IPS DF 6.9 (cell line): ENCODE measurements around the gene TCF4.

Source experiments
- DNase-seq: peaks from one replicate; pipeline ENCODE4 v3.0.0-alpha.2; 2013; ENCODE audit warnings: low read depth, low spot score
- H3K27ac ChIP-seq: one replicate; pipeline ENCODE4 v1.5.1; 2013; ENCODE audit warnings: low read length, control low read depth
- H3K27me3 ChIP-seq: 2 replicates; pipeline ENCODE4 v1.6.1; 2013; ENCODE audit warnings: mild to moderate bottlenecking, low read length; ENCODE audit not compliant: control insufficient read depth, insufficient read depth
- H3K36me3 ChIP-seq: 2 replicates; pipeline ENCODE4 v1.6.1; 2013; ENCODE audit warnings: low read length; ENCODE audit not compliant: control insufficient read depth, insufficient read depth
- H3K4me1 ChIP-seq: 2 replicates; pipeline ENCODE4 v1.6.1; 2013; ENCODE audit warnings: low read length; ENCODE audit not compliant: control insufficient read depth, insufficient read depth
- H3K4me3 ChIP-seq: 2 replicates; pipeline ENCODE4 v1.5.1; 2013; ENCODE audit warnings: mild to moderate bottlenecking, low read length
- H3K9me3 ChIP-seq: 2 replicates; pipeline ENCODE4 v1.6.1; 2013; ENCODE audit warnings: low read length, inconsistent platforms; ENCODE audit not compliant: control insufficient read depth, insufficient read depth
- WGBS: extraction: QIAGEN DNeasy Blood & Tissue Kit; methylation state at CpG from one replicate; pipeline ENCODE4 v1.1.7; 2013; ENCODE audit warnings: mixed read lengths, missing lambda C conversion rate; ENCODE audit not compliant: insufficient read length, insufficient coverage; 5-methylcytosine and 5-hydroxymethylcytosine counted together

The TCF4 gene

DNA sequence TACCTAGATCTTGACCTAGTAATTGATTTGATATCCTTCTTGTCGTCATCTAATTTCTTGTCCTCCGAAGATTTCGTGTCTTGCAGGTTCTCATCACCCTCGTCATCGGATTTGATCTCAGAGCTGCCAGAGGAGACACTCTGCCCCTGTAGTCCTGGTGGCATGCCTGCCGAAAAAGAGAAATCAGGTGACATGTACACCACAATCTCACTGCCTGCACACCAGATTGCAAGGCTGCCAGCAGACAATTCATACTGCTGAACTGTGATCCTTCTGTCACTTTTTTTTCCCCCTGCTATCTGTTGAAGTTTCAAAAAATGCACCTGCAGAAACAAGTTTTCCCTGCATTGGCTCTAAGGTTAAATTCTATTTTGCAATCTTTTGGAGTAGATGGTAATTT is 355.5 kb downstream of the TCF4 start:
- peaks cover 3% of the 10 kb centered on the region; the same call in 1 of the 2 replicates for H3K36me3 ChIP-seq
- no peak for DNase-seq
- no CpG with 5 or more reads among the region's 6 CpGs for WGBS
- no peaks in the 10 kb centered on the region for H3K27me3 ChIP-seq
- no peaks in the 10 kb centered on the region for H3K9me3 ChIP-seq
- H3K27ac ChIP-seq: no peak overlapping the region
- H3K4me1 ChIP-seq: no peaks in the 10 kb centered on the region
- H3K4me3 ChIP-seq: no peak overlapping the region

DNA sequence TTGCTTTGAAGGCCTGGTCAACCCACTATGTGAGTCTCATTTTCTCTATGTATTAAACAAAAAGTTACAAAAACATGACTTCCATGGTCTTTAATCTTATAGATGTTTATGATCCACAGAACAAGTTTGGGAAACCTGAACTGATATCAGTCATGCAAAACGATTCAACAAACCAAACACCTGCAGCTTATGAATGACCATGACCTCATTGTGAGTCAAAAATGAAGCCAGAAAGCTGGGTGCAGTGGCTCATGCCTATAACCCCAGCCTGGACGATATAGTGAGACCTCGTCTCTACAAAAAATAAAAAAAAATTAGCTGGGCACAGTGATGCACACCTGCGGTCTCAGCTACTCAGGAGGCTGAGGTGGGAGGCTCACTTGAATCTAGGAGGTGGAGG is 358.3 kb downstream of the TCF4 start:
- Histone ChIP-seq H3K36me3 (peaks cover 3% of the 10 kb centered on the region; the same call in 1 of the 2 replicates), H3K4me1 (no peaks in the 10 kb centered on the region), H3K27ac (no peak overlapping the region), H3K4me3 (no peak overlapping the region), H3K9me3 (no peaks in the 10 kb centered on the region), H3K27me3 (no peaks in the 10 kb centered on the region)
- DNase-seq: no peak
- no CpG with 5 or more reads among the region's 4 CpGs for WGBS

DNA sequence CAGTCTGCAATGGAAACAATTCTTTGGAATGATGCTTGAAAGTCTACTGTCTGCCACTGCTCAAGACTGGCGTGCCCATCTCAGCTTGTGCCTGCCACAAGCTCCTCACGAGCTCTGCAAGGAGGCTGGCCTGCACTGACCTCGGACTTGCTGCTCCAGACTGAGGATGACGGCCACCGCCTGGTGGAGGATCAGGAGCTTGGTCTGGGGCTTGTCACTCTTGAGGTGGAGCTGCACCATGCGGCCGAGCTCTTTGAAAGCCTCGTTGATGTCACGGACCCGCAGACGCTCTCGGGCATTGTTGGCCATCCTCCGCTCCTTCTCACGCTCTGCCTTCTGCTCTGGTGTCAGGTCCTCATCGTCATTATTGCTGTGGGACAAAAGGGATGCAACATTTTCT is 359.3 kb downstream of the TCF4 start:
- H3K27me3 ChIP-seq: no peaks in the 10 kb centered on the region
- no CpG with 5 or more reads among the region's 15 CpGs for WGBS
- H3K4me3 ChIP-seq: no peak overlapping the region
- H3K27ac ChIP-seq: no peak overlapping the region
- no peaks in the 10 kb centered on the region for H3K9me3 ChIP-seq
- peaks cover 3% of the 10 kb centered on the region; the same call in 1 of the 2 replicates for H3K36me3 ChIP-seq
- no peaks in the 10 kb centered on the region for H3K4me1 ChIP-seq
- no peak for DNase-seq

DNA sequence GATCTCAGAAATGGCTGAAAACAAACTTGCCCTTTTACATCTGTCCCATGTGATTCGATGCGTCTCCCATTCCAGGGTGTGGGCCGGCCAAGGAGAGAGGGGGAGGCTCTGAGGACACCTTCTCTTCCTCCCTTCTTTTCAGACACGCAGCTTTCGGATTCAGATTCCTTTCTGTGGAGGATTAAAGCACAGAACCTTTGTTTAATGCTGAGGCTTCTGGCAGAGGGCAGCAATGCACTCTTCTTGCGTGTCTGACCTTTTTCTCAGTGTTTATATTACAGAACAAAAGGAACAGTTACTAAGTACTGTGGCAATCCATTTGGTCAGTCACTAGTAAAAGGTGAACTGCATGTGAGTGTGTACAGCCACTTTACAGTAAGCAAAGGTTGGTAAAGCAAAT is 359.8 kb downstream of the TCF4 start:
- H3K36me3 ChIP-seq: peaks cover 3% of the 10 kb centered on the region; the same call in 1 of the 2 replicates
- H3K9me3 ChIP-seq: no peaks in the 10 kb centered on the region
- WGBS: no CpG with 5 or more reads among the region's 6 CpGs
- DNase-seq: no peak
- no peak overlapping the region for H3K27ac ChIP-seq
- H3K27me3 ChIP-seq: no peaks in the 10 kb centered on the region
- no peak overlapping the region for H3K4me3 ChIP-seq
- no peaks in the 10 kb centered on the region for H3K4me1 ChIP-seq

DNA sequence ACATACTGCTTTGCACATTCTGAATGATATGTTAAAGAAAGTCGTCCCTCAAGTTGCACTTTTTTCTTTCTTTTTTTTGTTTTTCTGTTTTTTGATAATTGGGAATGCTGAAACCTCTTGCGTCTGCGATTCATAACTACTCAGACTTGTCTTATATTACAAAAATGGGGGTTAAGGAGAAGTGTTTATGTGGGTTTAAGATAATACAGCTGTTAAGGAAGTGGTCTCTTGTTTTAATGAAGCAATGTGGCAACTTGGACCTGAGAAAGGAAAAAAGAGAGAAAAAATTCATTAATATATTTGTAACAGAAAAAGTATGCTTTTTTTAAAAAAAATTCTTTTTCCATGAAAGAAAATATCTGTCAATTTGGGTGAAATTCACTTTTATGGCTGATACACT is 360.2 kb downstream of the TCF4 start:
- Histone ChIP-seq H3K27ac (no peak overlapping the region), H3K4me1 (no peaks in the 10 kb centered on the region), H3K9me3 (no peaks in the 10 kb centered on the region), H3K27me3 (no peaks in the 10 kb centered on the region), H3K36me3 (peaks cover 3% of the 10 kb centered on the region; the same call in 1 of the 2 replicates), H3K4me3 (no peak overlapping the region)
- no CpG with 5 or more reads among the region's 3 CpGs for WGBS
- DNase-seq: no peak

DNA sequence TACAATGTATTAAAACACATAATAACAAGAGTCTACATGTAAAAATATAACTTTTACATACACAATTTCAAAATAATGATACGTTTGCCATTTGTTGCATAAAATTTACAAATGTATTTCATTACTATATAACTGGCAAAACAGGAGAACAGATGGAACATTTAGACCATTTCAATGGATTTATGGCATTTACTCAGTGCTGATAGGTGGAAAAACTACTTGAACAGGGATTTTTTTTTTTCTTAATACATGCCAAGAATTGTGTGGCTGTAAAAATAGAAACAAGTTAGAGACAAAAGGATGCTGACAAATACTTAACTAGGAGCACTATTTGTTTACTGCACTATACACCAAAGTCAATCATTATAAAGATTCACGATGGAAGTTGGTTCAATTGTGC is 361.9 kb downstream of the TCF4 start:
- no peaks in the 10 kb centered on the region for H3K4me1 ChIP-seq
- H3K36me3 ChIP-seq: peaks cover 3% of the 10 kb centered on the region; the same call in 1 of the 2 replicates
- H3K9me3 ChIP-seq: no peaks in the 10 kb centered on the region
- no peak overlapping the region for H3K4me3 ChIP-seq
- H3K27ac ChIP-seq: no peak overlapping the region
- WGBS: no CpG with 5 or more reads among the region's 2 CpGs
- no peaks in the 10 kb centered on the region for H3K27me3 ChIP-seq
- no peak for DNase-seq

DNA sequence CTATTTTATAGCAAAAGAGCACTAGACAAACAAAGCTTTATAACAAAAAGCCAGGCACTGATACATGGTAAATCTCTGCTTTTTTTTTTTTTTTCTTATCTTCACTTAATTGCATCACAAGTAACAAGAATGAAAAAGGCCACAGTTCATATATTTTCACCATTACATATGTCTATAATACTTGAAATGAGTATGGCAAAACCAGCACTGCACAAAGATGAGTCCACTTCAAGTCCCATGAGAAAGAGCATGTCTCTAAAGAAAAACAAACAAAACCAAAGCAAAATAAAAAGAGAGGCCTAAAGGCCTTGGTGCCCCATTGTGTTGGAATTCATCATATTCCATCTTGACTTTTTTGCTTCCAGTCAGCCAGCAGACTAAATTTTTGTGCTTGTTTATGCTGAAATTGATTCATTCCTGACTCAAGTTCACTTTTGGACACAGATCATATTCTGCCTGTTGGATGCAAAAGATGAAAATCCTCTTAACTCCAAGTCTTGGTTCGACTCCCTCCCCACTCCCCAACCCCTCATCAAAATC is 363.8 kb downstream of the TCF4 start:
- H3K4me1 ChIP-seq: no peaks in the 10 kb centered on the region
- no CpG with 5 or more reads among the region's 1 CpG for WGBS
- no peaks in the 10 kb centered on the region for H3K27me3 ChIP-seq
- no peaks in the 10 kb centered on the region for H3K9me3 ChIP-seq
- no peak overlapping the region for H3K4me3 ChIP-seq
- peaks cover 3% of the 10 kb centered on the region; the same call in 1 of the 2 replicates for H3K36me3 ChIP-seq
- H3K27ac ChIP-seq: no peak overlapping the region
- no peak for DNase-seq

DNA sequence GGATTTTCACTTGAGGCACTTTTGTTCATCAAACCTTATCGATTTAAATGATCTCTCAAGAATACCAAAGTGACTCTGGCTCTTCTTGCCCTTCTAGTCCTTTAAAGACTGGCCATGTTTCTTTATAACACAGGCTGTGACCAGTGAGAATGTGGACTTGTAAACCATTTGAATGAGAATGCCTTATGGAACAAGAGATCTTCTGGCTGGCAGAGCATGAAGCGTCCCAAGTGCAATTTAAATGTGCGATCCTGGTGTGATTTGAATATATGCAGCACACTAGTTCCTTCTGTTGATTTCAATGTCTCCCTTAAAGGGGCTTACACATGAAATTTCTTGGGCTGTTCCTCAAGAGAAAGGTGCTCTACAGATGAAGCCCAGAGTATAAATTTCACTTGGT is 366.4 kb downstream of the TCF4 start:
- WGBS: no CpG with 5 or more reads among the region's 3 CpGs
- H3K36me3 ChIP-seq: no peaks in the 10 kb centered on the region

DNA sequence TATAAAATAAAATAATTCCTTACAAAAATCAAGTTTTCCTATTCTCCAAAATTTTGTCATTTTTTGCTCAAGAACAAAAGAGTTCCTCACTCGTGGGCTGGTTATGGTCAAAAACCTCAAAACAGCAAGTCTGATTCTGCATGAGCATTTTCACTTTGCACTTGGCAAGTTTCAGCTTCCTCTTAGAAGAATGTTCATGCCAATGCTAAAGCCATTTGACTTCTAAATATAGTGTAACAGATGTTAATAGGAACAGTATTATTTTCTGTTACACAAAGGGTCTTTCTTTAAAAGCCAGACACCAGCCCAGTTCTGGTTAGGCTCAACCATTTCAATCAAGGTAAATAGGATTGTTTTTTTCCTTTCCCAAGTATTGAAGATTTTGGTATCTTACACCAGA is 367.5 kb downstream of the TCF4 start:
- Histone ChIP-seq H3K27ac (no peak overlapping the region), H3K9me3 (no peaks in the 10 kb centered on the region), H3K4me1 (no peaks in the 10 kb centered on the region), H3K4me3 (no peak overlapping the region), H3K27me3 (no peaks in the 10 kb centered on the region), H3K36me3 (no peaks in the 10 kb centered on the region)
- WGBS: no CpG with 5 or more reads among the region's 1 CpG
- DNase-seq: no peak

More for the DNA sequence above, 366.4 kb downstream of the TCF4 start:
- Histone ChIP-seq H3K4me1 (no peaks in the 10 kb centered on the region), H3K27ac (no peak overlapping the region), H3K9me3 (no peaks in the 10 kb centered on the region), H3K27me3 (no peaks in the 10 kb centered on the region), H3K4me3 (no peak overlapping the region)
- DNase-seq: no peak

DNA sequence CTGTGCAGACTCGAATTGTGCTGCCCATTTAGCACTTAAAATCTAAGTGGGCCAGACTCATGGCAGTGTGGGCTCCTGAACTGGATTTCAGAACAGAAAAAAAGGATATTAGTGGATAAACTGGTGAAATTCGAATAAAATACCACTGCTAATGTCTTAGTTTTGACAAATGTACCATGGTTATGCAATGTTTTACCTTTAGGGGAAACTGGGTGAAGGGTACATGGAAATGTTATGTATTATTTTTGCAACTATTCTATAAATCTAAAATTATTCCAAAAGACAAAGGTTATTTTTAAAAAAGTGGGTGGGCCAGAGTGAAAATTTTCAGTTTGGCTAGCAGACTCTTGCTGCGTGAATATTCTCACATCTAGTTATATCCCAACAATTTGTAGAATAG is 368.2 kb downstream of the TCF4 start:
- no CpG with 5 or more reads among the region's 3 CpGs for WGBS
- no peaks in the 10 kb centered on the region for H3K9me3 ChIP-seq
- no peaks in the 10 kb centered on the region for H3K36me3 ChIP-seq
- H3K4me1 ChIP-seq: no peaks in the 10 kb centered on the region
- H3K27ac ChIP-seq: no peak overlapping the region
- H3K27me3 ChIP-seq: no peaks in the 10 kb centered on the region
- H3K4me3 ChIP-seq: no peak overlapping the region
- no peak for DNase-seq

DNA sequence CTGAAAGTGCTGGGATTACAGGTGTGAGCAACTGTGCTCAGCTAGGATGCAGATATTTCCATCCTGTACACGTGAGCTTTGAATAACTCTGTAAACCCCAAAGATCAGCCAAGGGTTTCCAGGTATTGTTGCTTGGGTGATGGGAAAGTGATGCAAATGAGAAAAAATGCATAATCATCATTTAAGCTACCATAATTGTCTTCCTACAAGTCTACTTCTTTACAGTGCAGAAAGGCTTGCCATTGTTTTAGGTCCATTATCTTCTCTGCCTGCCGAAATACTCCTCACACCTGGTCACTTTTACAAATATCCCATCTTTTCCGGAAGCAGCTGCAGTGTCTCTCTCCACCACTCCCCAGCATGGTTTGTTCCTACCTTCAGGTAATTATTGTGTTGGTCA is 368.9 kb downstream of the TCF4 start:
- no CpG with 5 or more reads among the region's 3 CpGs for WGBS

More for the DNA sequence above, 368.9 kb downstream of the TCF4 start:
- H3K27me3 ChIP-seq: no peaks in the 10 kb centered on the region
- peaks cover 2% of the 10 kb centered on the region; the same call in 1 of the 2 replicates for H3K4me1 ChIP-seq
- no peaks in the 10 kb centered on the region for H3K9me3 ChIP-seq
- H3K4me3 ChIP-seq: no peak overlapping the region
- no peaks in the 10 kb centered on the region for H3K36me3 ChIP-seq
- DNase-seq: no peak
- H3K27ac ChIP-seq: no peak overlapping the region
